Measurements from ENCODE around the gene GSKIP.
"Not testable (repeated sequence)": the region's sequence is repeated elsewhere in the genome, so short reads cannot be mapped to it uniquely, and the experiment has no call there.

GRCh38 chr14:96347957-96348356 lies 15.4 kb upstream of the GSKIP start:
- not testable (repeated sequence) for TF ChIP-seq CTCF, POLR2A, POLR2AphosphoS5, EP300 (IDR thresholded peaks at IDR 0.05)

Data from sigmoid colon (tissue), 4 donors.